Jurkat, Clone E6-1 (cell line): ENCODE results near the gene GBX2. TPM values are rescaled to one million over a fixed set of nuclear protein-coding genes. Genes with fewer than 3 reads are reported as not detected.

Experiments
- DNase-seq: peaks from one replicate; pipeline ENCODE4 v3.0.0-alpha.2; 2011; ENCODE audit warnings: low read depth, low spot score
- H3K4me3 ChIP-seq: 2 replicates; pipeline ENCODE4 v1.5.1; 2011; ENCODE audit warnings: mild to moderate bottlenecking, low read length, control low read depth, moderate library complexity
- polyA plus RNA-seq: library from polyadenylated mRNA; unstranded; fragments of >200 nt; gene quantifications from one replicate; pipeline ENCODE4 v1.2.1, GENCODE V29; 2012; ENCODE audit warnings: missing spikeins; ENCODE audit not compliant: insufficient read length, insufficient read depth

Gene GBX2
- not detected for polyA plus RNA-seq

DNA sequence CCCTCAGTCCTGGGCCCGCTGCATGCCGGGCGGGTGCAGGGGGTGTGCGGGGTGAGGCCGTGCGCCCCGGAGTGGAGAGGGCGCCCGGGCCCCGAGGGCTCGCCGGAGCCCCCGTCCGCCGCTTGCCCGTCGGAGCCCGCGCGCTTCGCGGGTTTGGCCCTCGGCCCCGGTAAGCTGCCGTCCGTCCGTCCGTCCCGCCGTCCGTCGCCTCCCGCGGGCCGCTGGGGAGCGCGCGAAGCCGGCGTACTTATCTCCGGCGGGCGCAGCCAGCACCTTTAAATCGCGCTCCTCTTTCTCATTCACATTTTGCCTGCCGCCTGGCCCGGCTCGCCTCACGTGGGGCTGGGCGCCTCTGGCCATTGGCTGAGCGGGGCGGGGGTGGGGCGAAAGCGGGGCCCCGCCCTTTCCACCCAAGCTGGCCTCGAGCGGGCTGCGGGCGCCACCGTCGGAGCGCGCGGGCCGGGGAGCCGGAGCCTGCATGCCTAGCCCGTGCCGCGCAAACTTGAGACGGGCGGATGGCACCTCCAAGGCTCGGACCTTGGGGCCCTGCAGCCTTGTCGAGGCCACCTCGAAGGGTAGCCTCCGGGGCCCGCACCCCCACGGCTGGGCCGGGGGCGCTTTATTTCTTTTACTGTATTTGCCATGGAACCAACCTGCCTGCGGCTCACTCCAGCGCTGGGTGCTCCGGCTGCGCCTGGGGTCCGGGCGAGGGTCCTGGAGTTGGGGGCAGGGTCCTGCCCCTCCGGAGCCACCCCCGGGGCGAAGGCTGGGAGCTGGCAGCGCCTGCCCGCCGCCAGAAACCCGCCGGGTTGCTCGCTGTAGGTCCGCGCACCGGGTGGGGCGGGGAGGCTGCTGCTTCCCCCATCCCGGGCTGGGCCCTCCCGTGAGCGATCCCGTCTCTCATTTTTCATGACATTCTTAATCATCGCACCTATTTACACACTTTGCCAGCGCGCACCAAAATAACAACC, at the start of gene GBX2:
Gene GBX2, minus strand, starts transcription at position 277 of the 971 bp plus-strand sequence. CDS start 415 bp downstream, outside the sequence.
- H3K4me3 ChIP-seq, result no peak within 1 kb of the TSS
- no peak for DNase-seq

DNA sequence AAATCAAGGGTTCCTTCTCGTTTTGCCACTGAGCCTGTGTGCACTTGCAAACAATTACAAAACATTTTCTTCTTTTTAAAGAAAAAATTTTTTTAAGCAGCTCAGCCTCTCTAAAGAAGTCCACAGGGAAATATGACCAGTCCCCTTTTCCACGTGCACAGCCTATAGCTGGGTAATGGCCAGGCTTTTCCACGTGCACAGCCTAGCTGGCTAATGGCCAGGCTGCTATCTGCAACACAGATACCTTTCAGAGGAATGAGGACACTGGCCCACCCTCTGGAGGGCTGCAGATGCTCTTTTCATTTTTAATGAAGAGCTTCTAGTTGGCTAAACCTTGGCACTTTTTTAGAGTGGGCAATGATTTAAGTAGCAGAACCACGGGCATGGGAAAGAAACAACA, 49.7 kb upstream of the GBX2 start:
- no peak for DNase-seq
- no peak overlapping the region for H3K4me3 ChIP-seq

DNA sequence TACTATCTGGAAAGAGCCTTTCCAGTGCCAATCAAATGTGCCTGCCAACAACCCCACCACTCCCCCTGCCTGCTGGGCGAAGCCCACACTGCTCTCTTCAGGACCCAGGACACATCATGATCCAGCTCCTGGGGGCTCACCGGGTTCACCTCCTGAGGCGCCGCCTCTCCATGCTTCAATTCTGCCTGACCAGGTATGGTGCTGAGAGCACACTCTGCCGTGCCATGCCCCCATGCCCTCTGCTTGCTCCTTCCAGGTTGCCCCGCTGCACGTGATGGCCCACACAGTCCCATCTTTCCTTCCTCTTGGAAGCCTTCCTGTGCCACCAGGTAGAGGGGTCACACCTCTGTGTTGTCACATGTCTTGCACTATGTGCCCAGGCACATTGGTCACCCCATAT, 48.5 kb upstream of the GBX2 start:
- no peak for DNase-seq
- no peak overlapping the region for H3K4me3 ChIP-seq

DNA sequence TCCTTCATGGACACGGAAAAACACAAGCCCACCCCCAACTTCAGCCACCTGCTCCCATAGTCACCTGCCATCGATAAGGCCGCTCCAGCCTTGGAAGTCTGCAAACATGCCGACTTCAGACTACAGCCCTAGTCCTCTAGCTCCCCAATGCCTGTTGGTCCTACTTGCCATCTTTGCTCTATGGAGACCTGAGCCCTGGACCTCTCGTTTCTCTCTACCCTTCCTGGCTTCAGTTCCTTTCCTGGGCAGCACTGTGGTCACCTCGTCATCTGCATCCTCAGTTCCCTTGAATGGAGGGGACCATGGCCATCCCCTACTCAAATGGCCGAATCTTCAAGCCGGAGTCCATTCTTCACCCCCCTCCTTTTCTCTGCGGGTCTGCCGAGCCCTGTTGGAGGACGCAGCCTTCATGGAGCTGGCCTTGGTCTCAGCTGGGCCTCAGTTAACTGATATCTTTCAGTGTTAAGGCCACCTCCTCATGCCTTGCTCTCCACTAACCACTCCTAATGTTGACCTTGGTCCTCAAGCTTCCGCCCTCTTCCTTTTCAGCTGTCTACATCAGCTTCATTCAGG, 47.7 kb upstream of the GBX2 start:
- no peak for DNase-seq
- H3K4me3 ChIP-seq, result no peak overlapping the region

DNA sequence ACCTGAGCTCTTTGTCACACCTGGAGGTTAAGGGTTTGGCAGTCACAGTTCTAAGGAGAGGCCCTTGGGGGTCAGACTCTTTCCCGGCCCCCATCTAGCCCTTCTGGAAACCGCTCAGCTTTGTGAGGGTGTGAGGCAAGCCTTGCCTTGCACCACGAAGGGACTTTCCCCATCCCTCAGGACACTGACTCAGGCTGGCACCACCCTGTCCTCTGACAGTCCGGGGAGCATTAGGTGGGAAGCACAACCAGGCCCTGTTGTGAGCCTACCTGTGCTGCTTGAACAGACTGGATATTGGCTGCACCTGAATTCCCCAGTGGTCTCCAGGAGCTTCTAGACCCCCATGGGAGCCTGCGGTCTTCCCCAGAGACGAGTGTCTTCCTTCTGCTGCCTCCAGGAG, 47.0 kb upstream of the GBX2 start:
- DNase-seq, result no peak

DNA sequence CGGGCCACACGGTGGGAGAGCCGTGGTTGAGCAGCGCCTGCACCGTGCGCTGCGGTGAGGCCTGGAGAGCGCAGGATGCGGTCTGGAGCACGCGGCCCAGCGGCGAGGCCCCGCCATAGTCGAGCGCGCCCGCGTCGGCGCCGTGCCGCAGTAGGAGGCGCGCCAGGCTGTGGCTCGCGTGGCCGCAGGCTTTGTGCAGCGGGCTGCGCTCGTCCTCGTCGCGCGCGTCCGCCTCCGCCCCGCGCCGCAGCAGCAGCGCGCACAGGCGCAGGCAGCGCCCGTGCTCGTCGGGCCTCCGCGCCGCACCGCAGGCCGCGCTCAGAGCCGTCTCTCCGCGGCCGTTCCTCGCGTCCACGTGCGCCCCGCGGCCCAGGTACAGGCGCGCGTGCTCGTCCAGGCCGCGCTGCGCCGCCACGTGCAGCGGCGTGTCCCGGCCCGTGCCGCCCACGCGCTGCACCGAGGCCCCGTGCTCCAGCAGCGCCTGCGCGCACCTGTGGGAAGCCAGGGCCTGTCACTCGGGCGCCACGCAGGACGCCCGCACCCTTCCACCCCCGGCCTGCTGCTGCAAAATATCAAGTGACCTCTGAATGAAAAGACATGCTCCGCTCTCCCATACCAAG, 46.3 kb upstream of the GBX2 start:
- no peak overlapping the region for H3K4me3 ChIP-seq
- DNase-seq, result no peak

More for the DNA sequence above, 47.0 kb upstream of the GBX2 start:
- H3K4me3 ChIP-seq, result no peak overlapping the region

DNA sequence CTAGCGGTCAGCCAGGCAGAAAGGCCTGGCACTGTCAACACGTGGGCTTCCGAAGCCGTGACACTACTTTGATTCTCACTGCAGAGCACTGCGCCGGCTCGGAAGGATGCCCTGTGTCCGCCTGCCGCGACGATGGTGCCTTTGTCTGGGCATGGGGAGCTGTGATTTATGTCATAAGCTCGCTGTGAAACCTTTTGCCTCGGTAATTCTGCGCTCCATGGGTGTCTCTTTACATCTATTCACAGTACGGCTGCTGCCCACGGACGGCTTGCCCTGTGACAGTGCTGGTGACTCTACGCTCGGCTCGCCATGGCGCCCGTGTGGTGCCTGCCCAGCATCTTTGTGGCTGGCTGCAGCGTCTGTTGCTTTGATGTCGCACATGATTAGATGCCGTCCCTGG, 43.1 kb upstream of the GBX2 start:
- H3K4me3 ChIP-seq, result no peak overlapping the region
- no peak for DNase-seq

DNA sequence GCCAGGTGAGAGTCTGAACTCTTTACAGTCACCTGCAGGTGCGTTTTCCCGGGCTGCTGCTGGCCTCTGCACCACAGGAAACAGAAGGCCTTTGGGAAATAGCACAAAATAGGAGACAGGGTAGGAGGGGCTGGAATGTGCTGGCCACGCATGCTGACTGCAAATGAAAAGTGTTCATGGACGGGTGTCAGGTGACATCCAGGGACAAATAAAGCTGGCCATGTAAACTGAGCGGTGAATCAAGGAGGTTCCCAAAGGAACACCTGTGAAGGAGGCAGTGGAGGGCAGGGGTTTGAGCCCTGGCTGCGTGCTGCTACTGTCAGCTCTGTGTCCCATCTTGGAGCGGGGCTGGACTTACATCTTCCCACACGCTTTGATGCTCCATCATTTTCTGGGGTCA, 42.4 kb upstream of the GBX2 start:
- no peak for DNase-seq
- H3K4me3 ChIP-seq, result no peak overlapping the region

DNA sequence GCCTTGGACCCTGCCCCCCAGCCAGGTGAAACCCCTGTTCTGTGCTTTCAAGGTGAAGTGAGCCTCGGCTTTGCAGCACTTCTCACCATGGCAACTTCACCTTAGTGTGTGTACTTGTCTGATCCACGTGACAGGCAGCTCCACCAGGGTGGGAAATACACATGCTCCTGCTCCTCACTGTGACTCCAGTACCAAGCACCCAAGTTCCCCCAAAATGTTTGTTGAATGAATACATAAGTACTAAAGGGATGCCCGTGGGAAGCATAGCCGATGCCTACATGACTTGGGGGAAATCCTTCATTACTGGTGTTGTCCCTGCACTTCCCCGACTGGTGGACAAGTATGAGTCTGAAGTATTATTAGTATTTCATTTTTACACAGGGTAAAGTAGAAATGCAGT, 41.8 kb upstream of the GBX2 start:
- no peak overlapping the region for H3K4me3 ChIP-seq
- DNase-seq, result no peak

DNA sequence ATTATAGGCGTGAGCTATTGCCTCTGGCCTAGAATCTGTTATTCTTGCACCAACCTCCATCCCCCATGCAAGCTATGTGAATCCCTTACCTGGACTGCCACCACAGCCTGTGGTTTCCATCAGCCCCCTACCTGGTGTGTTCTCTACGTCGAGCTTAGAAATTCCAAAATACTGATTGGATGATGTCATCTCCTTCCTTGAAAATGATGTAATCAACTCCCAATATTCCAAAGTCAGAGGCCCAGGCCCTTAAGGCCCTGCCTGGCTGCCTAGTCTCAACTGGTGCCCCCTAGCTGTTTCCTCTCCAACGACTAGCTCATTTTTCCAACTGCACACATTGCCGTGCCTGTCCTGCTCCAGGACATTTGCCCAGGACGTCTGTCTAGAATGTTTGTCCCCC, 41.3 kb upstream of the GBX2 start:
- no peak for DNase-seq
- H3K4me3 ChIP-seq, result no peak overlapping the region

DNA sequence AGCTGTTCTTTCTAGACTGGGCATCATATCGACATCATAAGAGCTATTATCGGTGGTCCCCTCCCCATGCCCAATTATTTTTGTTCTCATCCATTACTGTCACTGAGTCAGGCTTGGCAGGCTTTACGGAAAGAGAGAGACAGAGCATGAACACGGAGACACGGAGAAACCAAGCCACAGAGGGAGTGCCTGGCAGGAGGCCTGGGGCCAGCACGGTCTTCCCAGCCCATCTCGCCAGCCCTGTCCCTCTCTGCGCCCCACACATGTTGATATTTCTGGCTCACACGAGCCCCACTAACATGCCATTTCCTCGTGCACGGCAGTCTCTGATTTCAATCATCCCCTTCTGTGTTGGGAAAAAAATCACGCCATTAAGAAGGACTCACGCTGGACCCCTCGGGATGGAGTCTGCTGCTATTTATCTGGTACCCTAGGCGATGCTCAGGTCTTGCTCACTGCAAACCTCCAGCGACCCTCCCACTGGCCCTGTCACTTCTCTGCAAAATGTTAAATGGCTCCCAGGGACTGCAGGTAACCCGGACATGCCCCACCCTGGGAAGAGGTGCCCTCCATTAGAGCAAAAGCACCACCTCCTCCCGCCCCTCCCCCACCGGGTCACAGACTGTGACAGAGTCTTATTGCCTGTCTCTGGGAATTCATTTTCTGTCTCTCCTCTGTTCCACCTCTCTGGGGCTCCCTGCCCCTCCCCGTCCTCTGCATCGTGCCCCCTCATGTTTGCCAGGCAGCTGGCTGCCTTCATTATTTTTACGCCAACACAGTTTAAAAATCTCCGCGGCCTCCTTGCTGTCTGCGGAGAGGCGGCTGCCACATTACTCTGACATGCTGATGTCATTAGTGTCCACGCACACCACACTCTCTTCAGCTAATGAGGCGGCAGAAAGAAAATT, 40.1 kb upstream of the GBX2 start:
- no peak for DNase-seq
- no peak overlapping the region for H3K4me3 ChIP-seq

DNA sequence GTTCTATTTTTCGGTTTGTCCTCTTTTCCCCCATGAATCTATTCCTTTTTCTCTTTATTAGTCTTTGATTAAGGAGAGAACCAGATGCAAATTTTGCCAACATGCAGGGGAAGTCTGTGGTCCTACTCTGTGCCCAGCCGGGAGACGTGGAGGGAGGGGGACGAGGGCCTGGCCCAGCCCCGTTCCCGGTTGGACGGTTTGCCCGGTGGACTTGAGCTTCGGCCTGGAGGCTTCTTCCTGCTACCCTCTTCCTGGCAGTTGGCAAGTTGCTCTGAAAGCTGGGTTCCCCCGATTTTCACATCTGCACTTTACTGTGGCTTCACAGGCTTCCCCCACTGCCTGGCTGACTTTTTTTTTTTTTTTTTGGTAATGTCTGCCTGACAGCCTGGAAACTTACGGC, 39.3 kb upstream of the GBX2 start:
- no peak for DNase-seq
- H3K4me3 ChIP-seq, result no peak overlapping the region

DNA sequence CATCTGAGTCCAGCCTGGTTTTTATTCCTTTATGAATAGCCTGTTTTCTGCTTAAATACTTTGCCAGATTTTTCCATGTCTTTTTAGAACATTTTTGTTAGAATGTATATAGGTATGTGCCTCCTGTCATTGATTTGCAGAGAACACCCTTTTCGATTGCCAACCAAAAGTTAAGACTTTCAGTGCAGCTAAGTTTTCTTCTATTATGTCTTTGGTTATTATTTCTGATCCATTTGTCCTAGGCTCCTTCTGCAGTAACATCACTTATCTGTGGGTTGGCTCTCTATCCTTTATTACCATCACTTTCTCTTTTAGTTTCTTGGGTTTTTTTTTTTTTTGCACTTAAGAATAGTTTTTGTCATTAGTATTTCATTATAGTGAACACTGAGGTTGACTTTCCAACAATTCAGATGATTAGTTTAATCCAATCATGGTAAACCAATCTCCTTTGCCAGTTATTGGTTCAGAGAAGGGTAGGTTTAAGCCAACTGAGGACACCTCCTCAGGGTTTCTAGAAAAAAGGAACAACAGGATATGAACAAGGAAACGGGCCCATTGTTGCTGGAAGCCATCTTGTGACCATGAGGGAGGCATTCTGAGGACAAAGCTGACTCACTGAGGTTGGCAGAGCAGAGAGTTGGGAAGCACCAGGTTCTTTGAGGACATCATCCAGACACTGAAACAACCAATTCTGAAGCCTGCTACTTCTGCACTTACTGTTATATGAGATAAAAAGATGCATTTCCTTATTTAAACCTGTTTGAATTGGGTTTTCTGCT, 37.9 kb upstream of the GBX2 start:
- no peak for DNase-seq
- no peak overlapping the region for H3K4me3 ChIP-seq

DNA sequence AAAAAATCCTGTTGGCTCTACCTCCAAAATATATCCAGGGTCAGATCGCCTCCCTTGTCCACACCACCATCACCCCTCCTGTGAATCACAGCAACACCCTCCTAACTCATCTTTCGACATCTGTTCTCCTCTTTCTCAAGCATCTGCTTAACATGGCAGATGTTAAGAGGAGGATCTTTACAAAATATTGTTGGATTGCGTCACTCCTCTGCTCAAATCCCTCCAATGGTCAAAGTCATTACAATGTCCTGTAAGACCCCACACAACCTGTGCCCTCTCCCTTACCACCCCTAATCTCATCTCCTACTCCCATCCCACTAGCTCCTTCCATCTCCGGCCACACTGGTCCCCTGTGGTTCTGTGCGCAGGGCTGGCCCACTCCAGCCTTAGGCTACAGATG, 36.8 kb upstream of the GBX2 start:
- no peak for DNase-seq
- H3K4me3 ChIP-seq, result no peak overlapping the region

DNA sequence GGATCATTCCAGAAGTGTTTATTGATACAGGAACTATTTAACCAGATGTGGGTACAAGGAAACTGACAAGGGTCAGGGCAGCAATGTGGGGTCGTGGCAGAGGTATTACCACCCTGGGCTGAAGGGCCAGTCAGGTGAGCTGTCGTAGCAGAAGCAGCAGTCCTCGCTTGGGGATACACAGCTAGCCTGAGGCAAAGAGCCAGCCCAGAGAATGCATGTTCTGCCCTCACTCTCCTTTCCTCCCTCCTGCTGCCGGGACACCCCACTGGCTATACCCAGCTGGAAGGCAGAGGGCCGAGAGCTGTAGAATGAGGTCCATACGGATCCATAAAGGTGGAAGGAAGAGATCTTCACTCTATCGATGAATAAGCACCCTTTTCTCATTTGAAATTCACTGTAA, 32.2 kb upstream of the GBX2 start:
- no peak for DNase-seq
- no peak overlapping the region for H3K4me3 ChIP-seq

DNA sequence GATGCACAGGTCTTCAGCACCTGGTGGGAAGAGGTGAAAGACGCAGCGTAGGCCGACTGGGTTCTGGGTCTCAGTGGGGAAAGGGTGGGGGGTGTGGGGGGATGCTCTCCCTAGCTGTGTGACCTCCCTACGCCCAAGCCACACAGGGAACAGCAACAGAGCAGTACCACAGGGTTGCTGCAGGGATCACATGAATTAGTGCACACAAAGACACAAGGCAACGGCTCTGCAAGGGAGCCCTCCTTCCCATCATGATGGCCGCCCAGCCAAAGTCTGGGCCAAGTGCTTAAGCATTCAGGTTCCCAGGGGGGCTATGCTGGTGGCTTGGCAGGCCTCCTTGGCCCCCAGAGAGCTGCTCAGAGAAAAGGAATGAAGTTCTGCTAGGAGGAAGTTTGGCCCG, 28.2 kb upstream of the GBX2 start:
- no peak for DNase-seq

DNA sequence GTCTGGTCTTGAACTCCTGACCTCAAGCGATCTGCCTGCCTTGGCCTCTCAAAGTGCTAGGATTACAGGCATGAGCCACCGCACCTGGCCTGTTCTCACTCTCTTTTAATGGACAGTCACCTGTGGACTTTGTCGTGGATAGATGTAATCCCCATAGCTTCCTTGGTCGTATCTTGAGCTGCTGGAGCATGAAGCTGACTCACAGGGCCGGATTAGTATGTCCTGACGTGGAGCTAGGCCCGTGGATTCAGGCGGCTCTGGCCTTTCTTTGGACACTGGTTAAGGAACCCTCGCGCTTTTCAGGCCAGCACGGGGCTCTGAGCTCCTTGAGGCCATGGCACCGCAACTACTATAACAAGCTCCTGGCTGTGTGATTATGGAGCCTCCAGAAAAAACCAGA, 27.5 kb upstream of the GBX2 start:
- DNase-seq, result no peak
- no peak overlapping the region for H3K4me3 ChIP-seq

More for the DNA sequence above, 28.2 kb upstream of the GBX2 start:
- no peak overlapping the region for H3K4me3 ChIP-seq

DNA sequence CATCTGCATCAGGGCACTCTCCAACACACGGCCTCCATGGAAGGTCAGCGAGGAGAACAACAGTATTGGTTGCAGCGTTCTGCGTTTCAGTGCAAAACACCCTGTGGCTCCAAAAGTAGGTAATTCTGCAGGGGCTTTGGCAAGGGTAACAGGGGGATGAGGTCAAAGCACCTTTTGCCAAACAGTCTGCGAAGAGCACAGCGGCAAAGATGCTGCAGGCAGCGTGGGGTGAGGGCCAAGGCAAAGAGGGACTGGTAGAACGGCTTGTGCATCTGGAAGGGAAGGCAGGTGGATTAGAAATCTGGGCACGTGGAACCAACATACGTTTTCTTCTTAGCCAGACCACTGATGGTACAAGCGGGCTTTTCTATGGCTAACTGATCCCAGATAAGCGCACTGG, 26.6 kb upstream of the GBX2 start:
- H3K4me3 ChIP-seq, result no peak overlapping the region
- no peak for DNase-seq
